Sigmoid colon (tissue), 4 donors: ENCODE measurements around the gene SEC16A.

Experiments
- POLR2A ChIP-seq, 2 donors: fragments of 450-650 bp; IDR thresholded peaks; one replicate each; pipeline ENCODE4 v1.6.1; 2016; ENCODE audit warnings: antibody characterized with exemption in 2 of 2, mild to moderate bottlenecking in 2 of 2, moderate library complexity in 2 of 2
- POLR2AphosphoS5 ChIP-seq, 4 donors: sonication (generic); formaldehyde crosslinking; IDR thresholded peaks; one replicate each; pipeline ENCODE4 v1.6.1; 2017; ENCODE audit warnings: antibody characterized with exemption in 4 of 4
- TF ChIP-seq, protein P1 (sequence below), 4 experiments: fragments of 450-650 bp in 3 of 4; fragments of 200-600 bp in 1 of 4; IDR thresholded peaks; one replicate each; pipeline ENCODE4 v1.5.1; 2016 to 2019; ENCODE audit warnings: antibody characterized with exemption in 4 of 4, mild to moderate bottlenecking in 3 of 4, moderate library complexity in 2 of 4

DNA sequence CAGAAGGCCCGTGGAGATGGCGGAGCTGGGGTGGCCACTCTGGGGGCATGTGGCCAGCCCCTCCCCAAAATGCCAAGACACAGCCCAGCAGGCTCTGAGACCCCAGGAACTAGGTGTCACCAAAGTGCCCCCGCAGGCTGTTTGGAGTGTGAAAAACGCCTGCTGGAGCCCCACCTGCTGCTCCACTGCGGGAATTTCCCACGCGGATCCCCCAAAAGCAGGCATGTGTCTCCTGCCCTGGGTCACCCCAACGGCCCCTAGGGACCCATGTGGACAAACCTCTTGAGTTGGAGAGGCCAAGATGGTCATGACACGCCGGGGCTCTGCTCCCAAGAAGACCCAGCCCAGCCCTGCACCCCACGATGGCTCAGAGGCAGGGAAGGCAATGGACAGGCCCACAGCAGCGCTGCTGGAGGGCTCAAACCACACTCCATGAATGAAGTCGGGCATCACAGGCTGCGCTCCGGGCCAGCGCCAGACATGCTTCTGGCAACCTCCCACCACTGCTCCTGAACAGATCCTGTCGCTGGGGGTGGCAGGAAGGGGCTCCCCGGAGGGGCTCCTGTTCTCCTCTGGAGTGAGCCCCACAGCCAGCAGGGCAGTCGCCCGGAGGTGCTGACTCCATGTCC is 47.7 kb upstream of the SEC16A start:
- TF ChIP-seq, protein P1, sequence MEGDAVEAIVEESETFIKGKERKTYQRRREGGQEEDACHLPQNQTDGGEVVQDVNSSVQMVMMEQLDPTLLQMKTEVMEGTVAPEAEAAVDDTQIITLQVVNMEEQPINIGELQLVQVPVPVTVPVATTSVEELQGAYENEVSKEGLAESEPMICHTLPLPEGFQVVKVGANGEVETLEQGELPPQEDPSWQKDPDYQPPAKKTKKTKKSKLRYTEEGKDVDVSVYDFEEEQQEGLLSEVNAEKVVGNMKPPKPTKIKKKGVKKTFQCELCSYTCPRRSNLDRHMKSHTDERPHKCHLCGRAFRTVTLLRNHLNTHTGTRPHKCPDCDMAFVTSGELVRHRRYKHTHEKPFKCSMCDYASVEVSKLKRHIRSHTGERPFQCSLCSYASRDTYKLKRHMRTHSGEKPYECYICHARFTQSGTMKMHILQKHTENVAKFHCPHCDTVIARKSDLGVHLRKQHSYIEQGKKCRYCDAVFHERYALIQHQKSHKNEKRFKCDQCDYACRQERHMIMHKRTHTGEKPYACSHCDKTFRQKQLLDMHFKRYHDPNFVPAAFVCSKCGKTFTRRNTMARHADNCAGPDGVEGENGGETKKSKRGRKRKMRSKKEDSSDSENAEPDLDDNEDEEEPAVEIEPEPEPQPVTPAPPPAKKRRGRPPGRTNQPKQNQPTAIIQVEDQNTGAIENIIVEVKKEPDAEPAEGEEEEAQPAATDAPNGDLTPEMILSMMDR (IDR thresholded peaks at IDR 0.05) = no peak
- no peak for TF ChIP-seq POLR2A (IDR thresholded peaks at IDR 0.05)
- TF ChIP-seq POLR2AphosphoS5 (IDR thresholded peaks at IDR 0.05) = no peak
